ENCODE results near the gene APOM. TPM values are rescaled to one million over a fixed set of nuclear protein-coding genes. Genes with fewer than 3 reads are reported as not detected.

The APOM gene
- total RNA-seq, 1 donor from 2014 or later = 0.53 TPM

GRCh38 chr6:31662124-31662723, 6.5 kb downstream of the APOM start:
- FAIRE-seq = no peak
- Histone ChIP-seq H3K36me3 (ENCODE audit: control insufficient read depth, insufficient read depth, low read length) (peaks cover 6% of the 10 kb centered on the region), H3K4me3 (ENCODE audit: low read depth, low read length) (no peak overlapping the region), H3K27me3 (ENCODE audit: control insufficient read depth, insufficient read depth, low read length) (no peaks in the 10 kb centered on the region)
- TF ChIP-seq, protein P1, sequence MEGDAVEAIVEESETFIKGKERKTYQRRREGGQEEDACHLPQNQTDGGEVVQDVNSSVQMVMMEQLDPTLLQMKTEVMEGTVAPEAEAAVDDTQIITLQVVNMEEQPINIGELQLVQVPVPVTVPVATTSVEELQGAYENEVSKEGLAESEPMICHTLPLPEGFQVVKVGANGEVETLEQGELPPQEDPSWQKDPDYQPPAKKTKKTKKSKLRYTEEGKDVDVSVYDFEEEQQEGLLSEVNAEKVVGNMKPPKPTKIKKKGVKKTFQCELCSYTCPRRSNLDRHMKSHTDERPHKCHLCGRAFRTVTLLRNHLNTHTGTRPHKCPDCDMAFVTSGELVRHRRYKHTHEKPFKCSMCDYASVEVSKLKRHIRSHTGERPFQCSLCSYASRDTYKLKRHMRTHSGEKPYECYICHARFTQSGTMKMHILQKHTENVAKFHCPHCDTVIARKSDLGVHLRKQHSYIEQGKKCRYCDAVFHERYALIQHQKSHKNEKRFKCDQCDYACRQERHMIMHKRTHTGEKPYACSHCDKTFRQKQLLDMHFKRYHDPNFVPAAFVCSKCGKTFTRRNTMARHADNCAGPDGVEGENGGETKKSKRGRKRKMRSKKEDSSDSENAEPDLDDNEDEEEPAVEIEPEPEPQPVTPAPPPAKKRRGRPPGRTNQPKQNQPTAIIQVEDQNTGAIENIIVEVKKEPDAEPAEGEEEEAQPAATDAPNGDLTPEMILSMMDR (IDR thresholded peaks at IDR 0.05; ENCODE audit: insufficient read depth, low read length, severe bottlenecking) = no peak
- no peak for DNase-seq (ENCODE audit: low read depth)

DNA sequence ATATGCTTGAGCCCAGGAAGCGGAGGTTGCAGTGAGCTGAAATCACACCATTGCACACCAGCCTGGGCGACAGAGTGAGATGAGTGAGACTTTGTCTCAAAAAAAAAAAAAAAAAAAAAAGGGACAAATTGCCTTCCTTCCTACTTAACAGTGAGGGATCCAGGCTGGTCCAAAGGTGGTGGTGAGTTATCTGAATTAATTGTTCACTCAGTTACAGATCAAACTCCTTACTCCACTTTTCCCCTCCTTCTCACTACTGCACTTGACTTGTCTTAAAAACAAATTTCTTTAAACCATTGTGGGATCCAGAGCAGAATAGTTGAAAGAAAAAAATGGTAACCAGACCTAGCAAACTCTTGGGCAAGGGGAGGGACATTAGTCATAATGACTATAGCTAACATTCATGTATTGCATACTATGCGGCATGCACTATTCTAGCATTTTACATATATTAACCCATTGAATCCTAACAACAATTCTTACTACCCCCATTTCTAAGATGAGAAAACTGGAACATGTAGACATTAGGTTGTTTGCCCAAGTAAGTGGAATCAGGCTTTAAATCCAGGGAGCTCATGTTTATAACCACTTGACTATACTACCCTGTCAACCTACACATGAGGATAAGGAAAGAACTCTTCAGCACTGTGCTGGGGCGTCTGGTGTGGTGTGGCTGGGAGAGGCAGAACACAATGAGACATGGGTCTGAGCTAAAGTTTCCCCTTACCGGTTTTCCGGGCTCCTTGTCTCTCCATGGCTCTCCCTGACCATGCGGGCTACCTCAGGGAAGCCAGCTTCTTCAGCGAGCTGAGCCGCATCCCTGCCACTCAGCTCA, 7.6 kb downstream of the APOM start:
- no peak overlapping the region for H3K4me3 ChIP-seq (ENCODE audit: low read depth, low read length)
- FAIRE-seq (no peak), DNase-seq (ENCODE audit: low read depth) (peak; percentile 64)
- H3K36me3 ChIP-seq (ENCODE audit: control insufficient read depth, insufficient read depth, low read length) = peaks cover 6% of the 10 kb centered on the region
- H3K27me3 ChIP-seq (ENCODE audit: control insufficient read depth, insufficient read depth, low read length) = no peaks in the 10 kb centered on the region
- TF ChIP-seq, protein P1 (IDR thresholded peaks at IDR 0.05; ENCODE audit: insufficient read depth, low read length, severe bottlenecking) = no peak

DNA sequence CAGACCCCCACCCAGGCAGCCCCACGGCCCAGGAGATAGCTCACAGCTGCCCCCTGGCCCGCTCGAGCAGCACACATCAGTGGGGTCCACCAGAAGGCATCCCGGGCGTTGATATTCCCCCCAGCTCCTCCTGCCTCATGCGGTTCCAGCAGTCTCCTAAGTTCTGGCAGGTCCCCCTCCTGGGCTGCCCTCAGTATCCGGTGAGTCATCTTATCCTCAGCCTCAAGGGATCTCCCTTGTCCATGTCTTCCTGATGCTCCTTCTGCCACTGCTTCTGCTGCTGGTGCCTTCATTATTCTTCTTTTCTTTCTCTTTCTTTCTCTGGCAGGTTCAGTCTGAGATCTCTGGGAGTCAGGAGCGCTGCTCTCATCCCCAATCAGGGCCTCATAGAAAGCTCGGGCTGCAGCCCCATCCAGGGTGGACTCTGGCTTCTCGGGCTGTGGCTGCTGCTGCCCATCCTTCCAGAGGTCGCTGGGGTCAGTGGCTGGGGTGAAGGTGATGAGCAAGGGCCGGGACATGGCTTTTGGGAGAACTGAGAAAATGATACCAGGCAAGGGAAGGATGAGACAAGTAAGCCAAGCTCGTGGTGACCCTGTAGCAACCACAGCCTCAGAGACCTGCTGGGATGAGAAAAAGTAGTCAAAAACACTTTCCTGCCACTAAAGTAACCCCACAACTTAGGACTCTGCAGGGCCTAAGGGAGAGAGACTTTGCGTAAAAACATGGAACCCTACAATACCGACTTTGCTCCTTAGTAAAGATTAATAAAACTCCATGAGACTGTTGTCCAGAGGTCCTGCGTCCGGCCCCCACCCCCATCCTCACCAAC, 8.5 kb downstream of the APOM start:
- DNase-seq (ENCODE audit: low read depth) (peak; percentile 74), FAIRE-seq (no peak)
- Histone ChIP-seq H3K27me3 (ENCODE audit: control insufficient read depth, insufficient read depth, low read length) (no peaks in the 10 kb centered on the region), H3K4me3 (ENCODE audit: low read depth, low read length) (peak overlapping the region; percentile 85), H3K36me3 (ENCODE audit: control insufficient read depth, insufficient read depth, low read length) (peaks cover 13% of the 10 kb centered on the region)
- TF ChIP-seq, protein P1 (IDR thresholded peaks at IDR 0.05; ENCODE audit: insufficient read depth, low read length, severe bottlenecking) = no peak

DNA sequence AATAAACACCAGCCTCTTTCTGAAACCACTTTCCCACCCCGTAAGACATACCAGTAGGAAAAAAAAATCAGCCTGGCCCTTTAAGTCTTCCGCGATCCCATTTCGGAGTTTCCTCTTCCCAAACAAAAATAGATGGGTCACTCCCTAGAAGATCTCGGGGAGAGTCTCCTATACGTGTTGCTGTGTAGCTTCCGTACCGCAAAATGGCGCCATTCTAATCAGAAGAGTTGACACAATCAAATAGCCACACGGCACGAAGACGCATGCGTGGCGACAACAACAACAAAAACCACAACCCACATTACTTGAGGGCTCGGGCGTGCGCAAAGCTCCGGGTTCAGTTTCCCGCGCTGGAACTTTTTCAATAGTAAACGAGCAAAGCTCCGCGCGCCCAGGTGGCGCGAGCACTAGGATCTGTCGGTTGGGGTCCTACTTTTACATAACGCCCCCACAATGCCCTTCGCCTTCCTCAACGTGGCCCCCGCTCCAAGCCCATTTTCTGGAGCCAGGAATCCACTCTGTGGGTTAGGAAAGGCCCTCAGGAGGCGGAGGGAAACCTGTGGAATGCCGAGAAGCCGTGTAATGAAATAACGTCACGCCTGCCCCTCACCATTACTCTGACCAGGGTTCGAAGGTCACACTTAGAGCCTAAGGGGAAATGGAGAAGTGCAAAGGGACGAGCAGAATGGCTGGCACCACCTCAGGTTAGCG, 9.3 kb downstream of the APOM start, which contains the start of gene GPANK1:
Gene GPANK1 (minus strand): TSS at position 208 of the 711 bp plus-strand sequence. CDS start 519 bp downstream, outside the sequence.
- DNase-seq (ENCODE audit: low read depth) (peak; percentile 94), FAIRE-seq (no peak)
- TF ChIP-seq, protein P1 (IDR thresholded peaks at IDR 0.05; ENCODE audit: insufficient read depth, low read length, severe bottlenecking) = no peak
- peaks cover 19% of the 10 kb centered on the region for H3K36me3 ChIP-seq (ENCODE audit: control insufficient read depth, insufficient read depth, low read length)
- no peaks in the 10 kb centered on the region for H3K27me3 ChIP-seq (ENCODE audit: control insufficient read depth, insufficient read depth, low read length)
- H3K4me3 ChIP-seq (ENCODE audit: low read depth, low read length) = peak within 1 kb of the TSS; percentile 85
